HG02798 (cell line): Measurements from ENCODE around the gene DNAH8.
"Not testable (repeated sequence)": the region's sequence is repeated elsewhere in the genome, so short reads cannot be mapped to it uniquely, and the experiment has no call there.

Experiments used
- ATAC-seq: cut with Tn5 transposase; IDR thresholded peaks from one replicate; pipeline ENCODE4 v1.9.1; 2021; ENCODE audit warnings: mild to moderate bottlenecking; ENCODE audit not compliant: unreplicated experiment, poor library complexity

DNAH8 gene

DNA sequence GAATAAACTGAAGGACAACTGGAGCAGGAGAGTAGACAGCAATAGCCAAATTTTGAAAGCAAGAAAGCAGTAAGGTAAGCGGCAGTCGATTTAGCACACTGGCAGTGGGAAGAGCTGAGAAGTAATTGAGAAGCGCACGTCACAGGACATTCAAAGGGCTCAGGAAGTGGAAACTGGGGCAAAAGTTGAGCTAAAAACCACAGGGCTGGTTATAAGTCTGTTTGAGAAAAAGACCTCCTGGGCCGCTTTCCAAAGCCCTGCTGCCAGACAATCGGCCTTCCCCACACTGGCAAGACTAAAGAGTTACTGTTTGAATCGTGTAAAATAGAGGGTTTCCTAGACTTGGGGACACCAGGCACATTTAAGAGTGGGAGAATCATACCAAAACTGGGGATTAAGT is 161.4 kb downstream of the DNAH8 start:
- no peak for ATAC-seq

DNA sequence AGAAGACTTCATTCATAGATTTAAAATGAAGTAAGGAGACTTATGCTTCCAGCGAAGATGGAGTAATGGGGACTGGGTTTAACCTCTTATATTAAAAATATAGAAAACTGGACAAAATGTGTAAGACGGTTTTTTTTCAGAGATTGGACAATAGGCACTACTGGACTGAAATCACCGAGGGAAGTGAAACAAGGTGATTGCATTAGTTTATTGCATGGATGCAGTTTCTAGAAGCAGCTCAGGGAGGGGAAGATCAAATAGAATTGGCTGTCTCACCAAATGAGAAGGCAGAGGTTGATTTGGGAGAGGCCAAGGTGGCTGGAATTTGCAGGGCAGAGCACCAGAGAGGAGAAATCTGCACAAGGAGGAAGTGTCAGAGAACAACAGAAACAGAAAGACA is 162.6 kb downstream of the DNAH8 start:
- ATAC-seq, result no peak

DNA sequence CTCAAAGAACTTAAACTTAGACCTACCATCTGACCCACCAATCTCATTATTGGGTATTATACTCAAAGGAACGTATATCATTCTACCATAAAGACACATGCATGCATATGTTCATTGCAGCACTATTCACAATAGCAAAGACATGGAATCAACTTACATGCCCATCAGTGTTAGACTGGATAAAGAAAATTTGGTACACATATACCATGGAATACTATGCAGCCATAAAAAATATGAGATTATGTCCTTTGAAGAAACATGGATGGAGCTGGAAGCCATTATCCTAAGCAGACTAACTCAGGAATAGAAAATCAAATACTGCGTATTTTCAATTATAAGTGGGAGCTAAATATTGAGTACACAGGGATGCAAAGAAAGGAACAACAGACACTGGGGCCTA is 167.0 kb downstream of the DNAH8 start:
- ATAC-seq, result no peak

DNA sequence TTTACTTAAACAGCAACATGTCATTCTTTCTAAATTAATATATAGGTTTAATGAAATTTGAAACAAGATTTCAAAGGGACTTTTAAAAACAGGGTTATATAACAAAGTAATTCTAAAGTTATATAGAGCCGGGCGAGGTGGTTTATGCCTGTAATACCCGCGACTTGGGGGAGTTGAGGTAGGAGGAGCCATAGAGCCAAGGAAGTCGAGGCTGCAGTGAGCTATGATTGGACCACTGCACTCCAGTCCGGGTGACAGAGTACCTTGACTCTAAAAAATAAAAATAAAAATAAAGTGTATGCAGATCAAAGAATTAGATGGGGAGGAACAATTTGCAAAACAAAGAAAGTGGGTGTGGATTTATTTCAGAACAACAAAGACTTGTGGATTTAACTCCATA is 182.4 kb downstream of the DNAH8 start:
- ATAC-seq, result no peak

DNA sequence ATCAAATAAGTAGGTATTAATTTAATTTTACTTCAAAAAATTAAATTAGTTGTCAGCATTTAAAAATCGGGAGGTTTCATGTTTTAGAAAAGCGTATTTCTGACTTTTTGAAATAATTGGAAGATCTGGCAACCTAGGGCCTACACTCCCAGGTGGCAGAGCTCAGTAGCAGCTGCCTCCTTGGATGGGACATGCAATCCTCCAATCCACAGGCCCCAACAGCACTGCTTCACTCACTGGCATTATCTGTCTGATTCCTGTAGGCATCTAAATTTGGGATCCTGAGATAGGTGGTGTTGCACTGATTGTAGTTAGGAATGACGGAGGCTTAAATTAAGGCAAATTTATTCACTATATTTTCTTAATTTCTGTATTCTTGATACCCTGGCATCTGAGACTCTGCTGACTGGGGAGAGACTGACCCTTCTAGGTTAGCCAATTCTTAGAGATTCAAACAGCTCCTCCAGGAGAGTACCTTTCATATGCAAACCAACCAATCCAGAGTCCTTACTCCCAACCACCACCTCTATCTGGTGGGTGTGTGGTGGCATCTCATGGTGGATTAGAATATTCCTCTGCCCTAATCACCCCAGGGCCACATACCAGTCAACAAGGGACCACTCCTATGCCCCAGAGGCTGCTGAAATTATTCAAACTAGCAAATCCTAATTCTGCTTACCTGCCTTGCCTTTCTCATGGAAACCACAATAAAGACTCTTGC is 186.9 kb downstream of the DNAH8 start:
- ATAC-seq, result no peak

DNA sequence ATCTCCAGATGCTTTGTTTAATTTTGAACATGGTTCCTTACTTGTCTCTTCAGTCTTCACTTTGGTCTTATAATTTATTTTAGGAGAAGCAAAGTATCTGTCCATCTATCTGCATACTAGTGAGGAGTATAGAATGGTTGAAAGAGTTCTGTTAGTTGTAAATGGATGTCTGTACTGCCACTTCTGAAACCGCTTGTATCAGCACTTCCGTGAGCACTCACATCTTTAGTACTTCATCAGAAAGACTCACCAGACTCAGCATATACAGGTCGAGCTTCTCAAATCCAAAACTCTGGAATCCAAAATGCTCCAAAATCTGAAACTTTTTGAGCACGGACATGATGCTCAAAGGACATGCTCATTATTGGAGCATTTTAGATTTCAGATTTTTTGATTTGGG is 191.5 kb downstream of the DNAH8 start:
- no peak for ATAC-seq

DNA sequence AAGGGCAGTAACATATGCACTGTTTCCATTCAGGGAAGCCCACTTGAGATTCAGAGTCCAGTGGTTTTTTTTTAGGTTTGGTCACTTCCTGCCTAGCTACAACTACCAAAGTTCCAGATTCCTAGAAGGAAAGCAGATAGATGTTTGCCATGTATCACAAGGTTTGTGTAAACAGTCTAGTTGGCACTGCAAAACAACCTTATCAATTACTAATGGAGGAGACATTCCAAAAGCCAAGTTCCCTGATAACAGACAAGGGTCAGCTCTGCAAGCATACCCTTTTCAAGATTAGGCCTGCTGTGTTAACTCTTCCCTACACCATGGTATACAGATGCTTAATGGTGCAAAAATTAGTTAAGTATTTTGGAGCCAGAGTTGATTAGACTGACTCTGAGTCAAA is 192.2 kb downstream of the DNAH8 start:
- ATAC-seq, result no peak

DNA sequence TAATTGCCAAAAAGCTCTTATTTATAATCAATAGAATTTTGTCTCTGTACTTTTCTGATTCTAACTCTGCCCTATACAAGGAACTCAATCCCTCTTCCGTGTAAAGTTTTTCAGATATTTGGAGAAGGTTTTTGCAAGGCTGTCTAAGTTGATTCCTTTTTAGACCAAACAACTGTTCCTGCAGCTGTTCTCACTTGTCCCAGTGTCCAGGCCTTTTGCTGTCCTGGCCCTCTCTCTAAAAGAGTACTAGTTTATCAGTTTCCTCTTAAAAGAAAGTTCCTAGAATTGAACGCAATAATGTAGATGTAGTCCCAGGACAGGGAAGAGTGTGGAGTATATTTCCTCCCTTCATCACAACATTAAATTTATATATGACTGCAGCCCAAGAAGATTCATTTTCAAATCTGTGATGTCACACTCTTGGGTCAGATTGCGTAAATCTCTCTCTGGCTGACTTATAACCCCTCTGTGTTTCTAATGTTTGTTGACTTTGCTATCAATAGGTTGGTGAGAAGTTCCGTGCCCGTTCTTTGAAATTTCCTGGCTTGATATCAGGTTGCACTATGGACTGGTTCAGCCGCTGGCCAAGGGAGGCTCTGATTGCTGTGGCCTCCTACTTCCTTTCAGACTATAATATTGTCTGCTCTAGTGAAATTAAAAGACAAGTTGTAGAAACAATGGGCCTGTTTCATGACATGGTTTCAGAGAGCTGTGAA is 194.1 kb downstream of the DNAH8 start:
- no peak for ATAC-seq

DNA sequence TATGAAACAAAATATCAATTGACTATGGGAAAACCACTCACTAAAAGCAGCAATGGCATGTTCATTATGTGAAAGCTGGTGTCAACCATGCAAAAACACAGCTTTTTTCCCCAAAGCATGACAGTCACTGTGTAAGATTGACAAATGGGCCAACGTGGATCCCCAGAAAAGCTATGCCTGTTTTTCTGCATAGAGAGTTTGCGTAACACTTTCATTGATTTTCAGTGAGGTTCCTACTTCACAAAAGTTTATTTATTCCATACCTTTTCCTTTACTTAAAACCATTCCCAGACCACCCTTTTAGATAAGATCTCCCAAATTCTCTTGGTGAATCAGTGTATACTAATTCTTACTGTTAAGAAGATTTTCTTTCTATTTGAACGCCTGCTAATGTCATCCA is 195.1 kb downstream of the DNAH8 start:
- ATAC-seq, result no peak

DNA sequence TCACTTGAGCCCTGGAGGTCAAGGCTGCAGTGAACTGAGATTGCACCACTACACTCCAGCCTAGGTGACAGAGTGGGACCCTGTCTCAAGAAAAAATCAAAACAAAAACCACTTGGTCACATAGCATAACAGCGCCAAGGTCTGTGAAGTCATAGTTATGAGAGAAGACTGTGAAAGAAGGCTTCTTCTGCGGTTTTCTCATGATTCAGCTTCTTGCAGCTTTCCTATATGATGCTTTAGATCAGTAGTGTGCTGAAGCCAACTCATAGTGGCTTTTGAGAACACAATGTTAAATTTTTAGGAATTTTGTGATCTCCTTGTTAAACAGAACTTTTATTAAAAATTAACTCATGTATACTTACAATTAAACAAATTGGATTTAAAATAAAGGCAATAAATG is 197.3 kb downstream of the DNAH8 start:
- no peak for ATAC-seq

DNA sequence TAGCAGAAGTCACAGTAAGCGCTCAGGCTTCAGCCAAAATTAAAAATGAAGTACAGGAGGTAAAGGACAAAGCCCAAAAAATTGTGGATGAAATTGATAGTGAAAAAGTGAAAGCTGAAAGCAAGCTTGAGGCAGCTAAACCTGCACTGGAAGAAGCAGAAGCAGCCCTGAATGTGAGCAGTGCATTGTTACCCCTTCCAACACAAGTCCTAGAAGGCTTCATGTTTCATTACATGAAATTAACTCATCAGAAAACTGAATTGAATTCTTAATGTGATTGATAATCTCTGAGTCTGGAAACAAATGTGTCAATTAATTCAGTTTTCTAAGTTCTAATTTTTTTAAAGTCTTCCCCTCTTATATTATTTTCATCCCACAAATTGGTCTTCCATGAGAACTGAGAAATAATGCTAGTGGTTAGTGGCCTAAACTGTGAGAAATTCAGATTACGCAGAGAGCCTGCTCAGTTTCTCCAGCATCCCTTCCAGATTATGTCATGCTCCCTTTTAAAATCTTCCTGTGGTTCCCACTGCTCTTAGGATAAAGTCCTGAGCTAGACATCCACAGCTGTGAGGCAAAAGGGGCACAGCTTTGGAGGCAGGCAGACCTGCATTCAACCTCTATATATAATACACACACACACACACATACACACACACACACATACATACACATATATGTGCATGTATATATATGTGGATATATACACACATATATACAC is 200.3 kb downstream of the DNAH8 start:
- no peak for ATAC-seq

DNA sequence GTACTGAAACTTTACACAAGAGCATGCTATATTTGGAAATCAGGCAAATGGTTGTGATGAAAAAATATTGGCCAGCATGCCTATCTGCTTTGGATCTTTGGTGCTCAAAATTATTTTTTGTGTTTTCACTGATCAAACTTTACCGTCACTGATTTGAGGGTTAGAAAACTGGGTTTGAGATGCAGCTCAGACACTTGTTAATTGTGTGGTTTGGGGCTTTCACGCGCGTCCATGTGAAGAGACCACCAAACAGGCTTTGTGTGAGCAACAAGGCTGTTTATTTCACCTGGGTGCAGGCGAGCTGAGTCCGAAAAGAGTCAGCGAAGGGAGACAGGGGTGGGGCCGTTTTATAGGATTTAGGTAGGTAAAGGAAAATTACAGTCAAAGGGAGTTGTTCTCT is 206.4 kb downstream of the DNAH8 start:
- ATAC-seq, result not testable (repeated sequence)

DNA sequence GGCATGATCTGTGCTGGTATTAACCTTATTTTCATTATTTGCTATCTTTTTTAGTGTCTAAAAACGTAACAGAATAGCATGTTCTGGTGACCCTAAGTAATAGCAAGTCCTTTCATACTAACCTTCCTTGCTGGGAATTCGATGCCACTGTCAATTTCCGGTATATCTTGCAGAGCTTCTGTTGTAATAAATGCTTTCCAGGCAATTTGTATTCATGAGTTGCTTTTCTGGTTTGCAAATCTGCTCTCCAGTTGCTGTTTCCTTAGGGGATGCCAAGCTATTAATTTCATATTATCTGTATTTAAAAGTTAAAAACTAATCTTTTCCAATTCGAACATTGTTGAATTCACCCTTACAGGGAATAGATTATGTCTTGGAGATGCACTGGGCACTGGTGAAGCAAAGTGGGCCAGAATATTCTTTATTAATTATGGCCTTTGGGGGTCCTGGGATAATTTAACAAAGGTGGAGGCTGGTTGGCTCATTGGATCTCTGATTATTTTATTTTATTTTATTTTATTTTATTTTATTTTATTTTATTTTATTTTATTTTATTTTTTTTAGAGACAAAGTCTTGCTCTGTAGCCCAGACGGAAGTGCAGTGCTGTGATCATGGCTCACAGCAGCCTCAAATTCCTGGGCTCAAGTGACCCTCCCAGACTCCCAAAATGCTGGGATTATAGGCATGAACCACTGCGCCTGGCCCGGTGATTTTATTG is 209.8 kb downstream of the DNAH8 start:
- ATAC-seq, result no peak

DNA sequence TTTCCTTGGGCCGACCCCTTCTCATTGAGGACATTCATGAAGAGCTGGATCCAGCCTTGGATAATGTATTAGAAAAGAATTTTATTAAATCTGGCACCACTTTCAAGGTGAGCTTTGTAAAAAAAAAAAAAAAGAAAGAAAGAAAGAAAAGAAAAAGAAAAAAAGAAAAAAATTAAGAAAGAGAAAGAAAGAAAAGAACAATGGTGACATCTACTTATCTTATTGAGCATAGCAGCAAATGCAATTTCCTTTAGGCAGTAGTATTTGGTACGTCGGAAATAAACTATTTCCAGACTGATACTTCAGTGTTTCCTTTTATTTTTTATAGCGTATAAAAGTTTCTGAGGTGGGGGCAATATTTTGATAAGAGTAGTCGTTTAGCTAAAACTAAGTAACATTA is 214.4 kb downstream of the DNAH8 start:
- ATAC-seq, result no peak

DNA sequence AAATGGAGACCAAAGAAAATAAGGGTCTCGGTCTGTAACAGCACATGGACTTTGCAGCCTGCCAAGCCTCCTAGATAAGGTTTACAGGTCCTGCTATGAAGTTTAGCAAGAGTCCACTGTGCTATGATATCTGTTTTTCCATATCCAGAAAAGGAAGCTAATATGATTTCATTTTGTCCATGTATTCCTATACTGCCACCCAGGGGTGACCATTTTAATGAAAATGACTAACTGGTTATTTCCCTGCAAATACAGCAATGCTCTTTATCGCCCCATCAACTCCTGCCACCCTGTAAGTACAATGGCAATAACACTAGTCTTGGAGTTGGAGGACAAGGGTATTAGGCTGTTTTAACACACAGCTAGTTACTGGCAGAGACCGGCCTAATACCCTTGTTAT is 218.3 kb downstream of the DNAH8 start:
- no peak for ATAC-seq

DNA sequence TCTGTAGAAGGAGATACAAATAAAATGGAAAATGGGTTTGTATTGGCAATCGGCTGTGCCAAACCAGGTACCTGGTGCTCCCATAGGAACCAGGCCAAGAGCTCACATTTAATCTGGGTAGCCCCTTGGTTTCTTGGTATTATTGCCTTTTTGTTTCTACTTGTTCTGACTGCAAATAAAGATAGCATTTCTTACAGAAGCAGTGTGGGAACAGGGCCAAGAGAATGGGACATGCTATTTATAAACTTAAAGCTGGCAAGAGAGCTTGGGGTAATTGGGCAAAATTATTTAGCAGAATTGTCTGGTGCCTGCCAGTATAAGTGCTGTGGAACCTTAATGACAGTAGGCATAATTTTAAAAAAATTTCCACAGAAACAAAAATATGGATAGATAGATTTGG is 219.9 kb downstream of the DNAH8 start:
- no peak for ATAC-seq

DNA sequence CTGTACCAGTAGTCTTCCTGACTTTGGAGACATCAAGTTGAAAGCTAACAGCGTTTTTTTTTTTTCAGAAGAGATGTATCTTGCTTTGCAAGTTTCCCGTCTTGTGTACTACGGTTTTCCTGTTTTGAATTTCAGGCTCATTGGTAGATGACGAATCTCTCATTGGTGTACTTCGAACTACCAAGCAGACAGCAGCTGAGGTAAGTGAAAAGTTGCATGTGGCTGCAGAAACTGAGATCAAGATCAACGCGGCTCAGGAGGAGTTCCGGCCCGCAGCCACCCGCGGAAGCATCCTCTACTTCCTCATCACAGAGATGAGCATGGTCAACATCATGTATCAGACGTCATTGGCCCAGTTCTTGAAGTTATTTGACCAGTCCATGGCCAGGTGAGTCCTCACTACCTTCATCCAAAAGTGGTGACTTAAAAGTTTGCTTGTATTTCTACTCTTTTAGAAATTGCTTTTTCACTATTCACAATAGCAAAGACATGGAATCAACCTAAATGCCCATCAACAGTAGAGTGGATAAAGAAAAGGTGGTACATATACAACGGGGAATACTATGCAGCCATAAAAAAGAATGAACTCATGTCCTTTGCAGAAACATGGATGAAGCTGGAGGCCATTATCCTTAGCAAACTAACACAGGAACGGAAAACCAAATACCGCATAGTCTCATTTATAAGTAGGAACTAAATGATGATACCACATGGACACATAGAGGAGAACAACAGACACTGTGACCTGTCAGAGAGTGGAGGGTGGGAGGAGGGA is 222.9 kb downstream of the DNAH8 start:
- no peak for ATAC-seq

DNA sequence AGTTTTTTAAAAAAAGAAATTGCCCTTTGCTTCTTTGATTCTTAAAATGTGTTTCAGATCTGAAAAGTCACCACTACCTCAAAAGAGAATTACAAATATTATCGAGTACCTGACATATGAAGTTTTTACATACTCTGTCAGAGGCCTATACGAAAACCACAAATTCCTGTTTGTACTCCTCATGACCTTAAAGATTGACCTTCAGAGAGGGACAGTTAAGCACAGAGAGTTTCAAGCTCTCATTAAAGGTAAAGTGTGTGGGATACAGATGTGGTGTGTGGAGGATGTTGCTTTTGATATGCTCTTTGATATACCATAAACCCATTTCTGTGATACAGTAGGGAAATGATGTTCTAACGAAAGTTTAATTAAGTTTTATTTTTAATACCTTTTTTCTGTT is 223.6 kb downstream of the DNAH8 start:
- ATAC-seq, result no peak

DNA sequence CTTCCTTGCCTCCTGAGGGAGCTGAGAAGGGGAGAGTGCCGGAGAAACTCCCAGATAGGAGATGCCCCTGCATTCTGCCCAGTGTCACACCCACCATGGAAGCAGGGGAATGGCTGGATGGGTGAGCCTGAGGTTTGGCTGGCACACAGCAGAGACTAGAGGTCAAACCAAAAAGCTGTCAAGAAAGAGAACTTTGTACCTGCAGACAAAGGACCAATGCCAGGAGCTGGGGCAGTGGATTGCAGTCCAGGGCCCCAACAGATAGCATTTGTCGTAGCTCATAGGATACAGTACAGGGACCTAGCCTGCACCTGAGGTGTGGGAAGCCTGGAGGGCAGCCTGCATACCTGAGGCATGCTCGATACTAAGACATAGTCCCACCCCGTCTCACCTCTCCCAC is 227.3 kb downstream of the DNAH8 start:
- no peak for ATAC-seq

DNA sequence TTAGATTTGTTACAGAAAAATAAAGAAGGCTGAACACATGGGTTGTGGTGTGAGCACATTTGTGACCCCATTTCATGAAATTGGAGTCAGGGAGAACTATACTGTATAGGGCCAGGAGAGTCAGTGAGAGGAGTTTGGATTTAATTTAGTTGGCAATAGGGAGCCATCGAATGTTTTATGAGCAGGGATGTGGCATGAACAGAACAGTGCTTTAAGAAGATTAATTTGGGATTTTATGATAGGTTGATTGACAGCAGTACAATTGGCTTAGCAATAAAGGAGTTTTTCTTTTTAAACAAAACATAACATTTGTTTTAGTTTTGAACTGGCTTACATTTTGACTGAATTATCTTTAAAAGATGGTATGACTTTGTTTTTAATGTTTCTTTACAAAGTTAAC is 227.9 kb downstream of the DNAH8 start:
- no peak for ATAC-seq
